IMR-90 (cell line): Measurements from ENCODE around the gene SGSM2. TPM values are rescaled to one million over a fixed set of nuclear protein-coding genes. Genes with fewer than 3 reads are reported as not detected.

ENCODE experiments used
- ATAC-seq: fragments of 200-7000 bp; cut with Tn5 transposase; 2 replicates; pipeline ENCODE4 v1.9.1; 2020; ENCODE audit warnings: low read depth, mild to moderate bottlenecking, moderate library complexity
- BruUV-seq: library from RNA; stranded (reverse); fragments of 400-500 nt; replicated peaks from 2 replicates; lab custom pipeline; 2021; lab: Mats Ljungman, UMichigan
- CTCF ChIA-PET: fragments of 300-600 bp; formaldehyde crosslinking; extraction: SDS; loops from one replicate; lab custom pipeline; 2021; ENCODE audit warnings: antibody characterized with exemption; lab: Yijun Ruan, JAX
- POLR2A ChIA-PET: fragments of 300-600 bp; sonication (Branson Sonifier 250); formaldehyde crosslinking; loops from one replicate; lab custom pipeline; 2022; ENCODE audit warnings: antibody characterized with exemption; ENCODE audit not compliant: unreplicated experiment; lab: Charles Lee
- DNase-seq: peaks from one replicate; pipeline ENCODE4 v3.0.0; 2013
- H2AFZ ChIP-seq: replicated peaks from 2 replicates; pipeline ENCODE3; 2013; ENCODE audit warnings: low read length, mild to moderate bottlenecking; ENCODE audit not compliant: poor library complexity
- H2AK5ac ChIP-seq: 2 replicates; pipeline ENCODE4 v1.6.1; 2013; ENCODE audit warnings: low read depth, low read length, inconsistent platforms
- H2AK9ac ChIP-seq: replicated peaks from 2 replicates; pipeline ENCODE3; 2013; ENCODE audit warnings: mild to moderate bottlenecking, low read depth, low read length, moderate library complexity; ENCODE audit not compliant: poor library complexity
- H2BK120ac ChIP-seq: 2 replicates; pipeline ENCODE4 v1.6.1; 2013; ENCODE audit warnings: low read depth, low read length, inconsistent platforms
- H2BK15ac ChIP-seq: 3 replicates; pipeline ENCODE4 v1.6.1; 2013; ENCODE audit warnings: low read depth, low read length, inconsistent platforms
- H2BK20ac ChIP-seq: 2 replicates; pipeline ENCODE4 v1.6.1; 2013; ENCODE audit warnings: low read depth, mild to moderate bottlenecking, inconsistent platforms, low read length, moderate library complexity
- H2BK5ac ChIP-seq: 2 replicates; pipeline ENCODE4 v1.6.1; 2013; ENCODE audit warnings: mild to moderate bottlenecking, low read depth, low read length, inconsistent platforms; ENCODE audit not compliant: poor library complexity, severe bottlenecking
- H3K14ac ChIP-seq: replicated peaks from 2 replicates; pipeline ENCODE4 v1.6.1; 2013; ENCODE audit warnings: low read depth, low read length, inconsistent platforms
- H3K18ac ChIP-seq: 2 replicates; pipeline ENCODE4 v1.6.1; 2013; ENCODE audit warnings: low read depth, low read length, control low read depth
- H3K23ac ChIP-seq: 2 replicates; pipeline ENCODE4 v1.6.1; 2013; ENCODE audit warnings: low read depth, low read length, inconsistent platforms
- H3K27ac ChIP-seq: 2 replicates; pipeline ENCODE4 v1.5.1; 2013; ENCODE audit warnings: mild to moderate bottlenecking, control low read depth, low read length; ENCODE audit not compliant: insufficient read depth
- H3K27me3 ChIP-seq: 2 replicates; pipeline ENCODE4 v1.6.1; 2013; ENCODE audit warnings: low read length; ENCODE audit not compliant: control insufficient read depth, insufficient read depth
- H3K36me3 ChIP-seq: 2 replicates; pipeline ENCODE4 v1.6.1; 2013; ENCODE audit warnings: low read length, mixed read lengths; ENCODE audit not compliant: control insufficient read depth, insufficient read depth
- H3K4ac ChIP-seq: 2 replicates; pipeline ENCODE4 v1.6.1; 2013; ENCODE audit warnings: low read depth, low read length, inconsistent platforms
- H3K4me1 ChIP-seq: 2 replicates; pipeline ENCODE4 v1.6.1; 2013; ENCODE audit warnings: low read length, mixed read lengths; ENCODE audit not compliant: control insufficient read depth, insufficient read depth
- H3K4me2 ChIP-seq: 2 replicates; pipeline ENCODE4 v1.6.1; 2013; ENCODE audit warnings: low read depth, mild to moderate bottlenecking, control low read depth, low read length, moderate library complexity
- H3K4me3 ChIP-seq: 2 replicates; pipeline ENCODE4 v1.5.1; 2013; ENCODE audit warnings: low read depth, mild to moderate bottlenecking, control low read depth, low read length, moderate library complexity; ENCODE audit not compliant: insufficient read depth
- H3K56ac ChIP-seq: 2 replicates; pipeline ENCODE4 v1.6.1; 2013; ENCODE audit warnings: low read length, inconsistent platforms; ENCODE audit not compliant: insufficient read depth; ENCODE audit errors: extremely low read depth
- H3K79me1 ChIP-seq, 2 experiments: 2 replicates each; pipeline ENCODE4 v1.6.1; 2013; ENCODE audit warnings: low read length in 2 of 2, inconsistent platforms in 1 of 2, low read depth in 1 of 2
- H3K9ac ChIP-seq: 2 replicates; pipeline ENCODE4 v1.6.1; 2013; ENCODE audit warnings: low read depth, low read length, control low read depth
- H3K9me1 ChIP-seq: 2 replicates; pipeline ENCODE4 v1.6.1; 2013; ENCODE audit warnings: low read length, inconsistent platforms; ENCODE audit not compliant: insufficient read depth
- H3K9me3 ChIP-seq: 2 replicates; pipeline ENCODE4 v1.6.1; 2013; ENCODE audit warnings: low read length; ENCODE audit not compliant: control insufficient read depth, insufficient read depth
- H4K20me1 ChIP-seq: 2 replicates; pipeline ENCODE4 v1.6.1; 2013; ENCODE audit warnings: low read length, inconsistent platforms; ENCODE audit not compliant: insufficient read depth
- H4K5ac ChIP-seq: 2 replicates; pipeline ENCODE4 v1.6.1; 2013; ENCODE audit warnings: mild to moderate bottlenecking, low read depth, low read length, control low read depth
- H4K8ac ChIP-seq, 2 experiments: 2 replicates each; pipeline ENCODE4 v1.6.1; 2013; ENCODE audit warnings: low read depth in 2 of 2, low read length in 2 of 2, control low read depth in 1 of 2, inconsistent platforms in 1 of 2
- H4K91ac ChIP-seq: 2 replicates; pipeline ENCODE4 v1.6.1; 2013; ENCODE audit warnings: low read depth, low read length, inconsistent platforms; ENCODE audit not compliant: insufficient read depth
- BHLHE40 ChIP-seq: fragments of 150-350 bp; IDR thresholded peaks from 2 replicates; pipeline ENCODE4 v1.6.1; 2016; ENCODE audit warnings: mild to moderate bottlenecking, low read depth, low read length
- CEBPB ChIP-seq: IDR thresholded peaks from 2 replicates; pipeline ENCODE4 v1.6.1; 2012; ENCODE audit warnings: low read depth, low read length, improper control_type of control experiment
- MAFK ChIP-seq: IDR thresholded peaks from 2 replicates; pipeline ENCODE4 v1.6.1; 2012; ENCODE audit warnings: low read depth, low read length, improper control_type of control experiment
- MXI1 ChIP-seq: IDR thresholded peaks from 2 replicates; pipeline ENCODE4 v1.6.1; 2012; ENCODE audit warnings: low read depth, mild to moderate bottlenecking, low read length, moderate library complexity, borderline replicate concordance
- POLR2A ChIP-seq: IDR thresholded peaks from 2 replicates; pipeline ENCODE4 v1.6.1; 2012; ENCODE audit warnings: mild to moderate bottlenecking, low read depth, low read length
- RAD21 ChIP-seq: IDR thresholded peaks from 2 replicates; pipeline ENCODE4 v1.6.1; 2012; ENCODE audit warnings: low read length, improper control_type of control experiment
- RCOR1 ChIP-seq: IDR thresholded peaks from 2 replicates; pipeline ENCODE4 v1.6.1; 2012; ENCODE audit warnings: mild to moderate bottlenecking, low read length, improper control_type of control experiment; ENCODE audit not compliant: insufficient replicate concordance
- RFX5 ChIP-seq: IDR thresholded peaks from 2 replicates; pipeline ENCODE4 v1.8.0; 2012; ENCODE audit warnings: low read depth, mild to moderate bottlenecking, low read length, moderate library complexity
- SMC3 ChIP-seq: fragments of 150-350 bp; IDR thresholded peaks from 2 replicates; pipeline ENCODE4 v1.6.1; 2016; ENCODE audit warnings: low read depth, mild to moderate bottlenecking, antibody characterized with exemption, low read length, moderate library complexity
- WGBS, 2 experiments: methylation state at CpG; one replicate each; pipeline versions ENCODE4 v1.1.5 to v1.1.7; 2013; ENCODE audit warnings: missing lambda C conversion rate in 2 of 2; ENCODE audit not compliant: insufficient read length in 1 of 2; ENCODE audit errors: extremely low coverage in 2 of 2; 5-methylcytosine and 5-hydroxymethylcytosine counted together
- dilution Hi-C: fragments of 300-500 bp; cut with HindIII; formaldehyde crosslinking; loops from one replicate; pipeline ENCODE4 v1.14.3; 2018; ENCODE audit warnings: low sequenced_read_pairs; ENCODE audit not compliant: unreplicated experiment
- in situ Hi-C: fragments of 300-500 bp; cut with MboI; formaldehyde crosslinking; loops from 3 replicates; pipeline ENCODE4 v1.14.3; 2019; ENCODE audit warnings: low sequenced_read_pairs, inconsistent platforms, mixed read lengths
- intact Hi-C: fragments of 100-400 bp; cut with micrococcal nuclease; formaldehyde crosslinking; loops from 2 replicates; pipeline ENCODE4 v1.10.0; 2022
- polyA plus RNA-seq, 3 experiments: library from polyadenylated mRNA; depleted of rRNA; stranded (reverse); fragments of >200 nt; gene quantifications; 2 replicates each; pipeline ENCODE4 v1.2.3, GENCODE V29; 2012; ENCODE audit warnings: low replicate concordance in 1 of 3
- total RNA-seq: library from RNA; depleted of rRNA; stranded (reverse); fragments of >200 nt; gene quantifications from 2 replicates; pipeline ENCODE4 v1.2.3, GENCODE V29; 2012
- TF ChIP-seq, protein P1 (sequence below): fragments of 150-350 bp; IDR thresholded peaks from 2 replicates; pipeline ENCODE4 v1.6.1; 2017; ENCODE audit warnings: mild to moderate bottlenecking, antibody characterized with exemption, low read length, low read depth
- TF ChIP-seq, protein P2 (sequence below): conservative IDR thresholded peaks from 2 replicates; pipeline ENCODE4 v1.5.1; 2012; ENCODE audit warnings: mild to moderate bottlenecking, low read depth, low read length, improper control_type of control experiment

SGSM2 gene
- total and polyA plus RNA-seq, 2 of the 4 experiments (the other 2 are of a cell fraction) = 13.6 to 81.2 TPM

DNA sequence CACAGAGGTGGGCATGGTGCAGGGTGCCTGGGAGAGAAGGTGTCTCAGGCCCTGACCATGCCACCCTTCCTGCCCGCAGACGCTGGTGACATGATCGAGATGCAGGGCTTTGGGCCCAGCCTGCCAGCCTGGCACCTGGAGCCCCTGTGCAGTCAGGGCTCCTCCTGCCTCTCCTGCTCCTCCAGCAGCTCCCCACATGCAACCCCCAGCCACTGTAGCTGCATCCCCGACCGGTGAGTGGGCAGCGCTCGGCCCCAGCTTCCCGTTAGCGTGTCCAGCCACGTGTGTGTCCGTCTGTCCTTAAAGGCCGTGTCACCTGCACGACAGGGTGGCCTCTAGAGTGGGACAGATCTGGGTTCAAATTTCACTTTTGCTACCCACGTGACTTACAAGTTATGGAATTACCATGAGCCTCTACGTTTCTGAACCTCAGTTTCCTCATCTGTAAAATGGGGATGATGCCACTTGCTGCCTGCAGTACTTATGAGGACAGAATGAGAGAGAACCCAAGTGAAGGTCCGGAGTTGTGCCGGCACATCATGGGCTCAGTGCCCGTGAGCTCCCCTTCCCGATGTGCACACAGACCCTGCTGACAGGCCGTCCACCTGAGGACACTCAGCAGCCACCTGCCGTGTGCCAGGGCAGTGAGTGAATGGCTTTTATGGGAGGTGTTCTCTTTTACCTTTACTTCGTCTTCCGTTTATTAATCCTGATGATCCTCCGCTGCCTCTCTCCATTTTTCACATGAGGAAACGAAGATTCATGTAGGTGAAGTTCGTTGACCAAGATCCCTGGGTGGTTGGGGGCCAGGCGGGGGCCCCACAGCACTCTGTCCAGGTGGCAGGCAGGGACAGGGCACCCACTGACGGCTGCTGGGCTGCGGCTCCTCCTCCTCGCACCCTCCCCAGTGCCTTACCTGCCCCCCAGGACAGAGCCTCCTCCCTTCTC, 34.2 kb downstream of the SGSM2 start:
- CTCF ChIA-PET = interaction anchor here (0.5 kb wide), 1 partner anchor 139 kb away, joined by 4 read pairs; no protein-coding TSS in a partner anchor

More for the DNA sequence above, 34.2 kb downstream of the SGSM2 start:
- Histone ChIP-seq H4K20me1 (no peaks in the 10 kb centered on the region; the same call in 1 of the 2 replicates), H4K8ac (no peak overlapping the region), H3K4ac (no peak overlapping the region), H2AFZ (no peak overlapping the region), H3K9me3 (no peaks in the 10 kb centered on the region), H3K4me3 (no peak overlapping the region), H3K36me3 (peaks cover 37% of the 10 kb centered on the region), H4K91ac (no peak overlapping the region), H3K23ac (no peak overlapping the region), H2BK120ac (no peak overlapping the region), H3K56ac (no peak overlapping the region), H3K14ac (no peak overlapping the region), H3K4me1 (no peaks in the 10 kb centered on the region), H3K4me2 (no peak overlapping the region), H3K27me3 (no peaks in the 10 kb centered on the region), H3K9ac (no peak overlapping the region), H4K5ac (no peak overlapping the region), H3K18ac (no peak overlapping the region), H3K9me1 (no peaks in the 10 kb centered on the region), H2BK20ac (no peak overlapping the region), H2BK5ac (no peak overlapping the region), H3K79me1 (no peaks in the 10 kb centered on the region), H3K27ac (no peak overlapping the region), H2AK5ac (no peak overlapping the region), H2AK9ac (no peak overlapping the region), H2BK15ac (no peak overlapping the region)
- no TSS peak for BruUV-seq
- DNase-seq = no peak
- TF ChIP-seq BHLHE40 = no peak
- TF ChIP-seq SMC3 = no peak
- TF ChIP-seq RFX5 = no peak
- TF ChIP-seq POLR2A = no peak
- no peak for TF ChIP-seq MXI1
- no peak for TF ChIP-seq MAFK
- TF ChIP-seq, protein P1, sequence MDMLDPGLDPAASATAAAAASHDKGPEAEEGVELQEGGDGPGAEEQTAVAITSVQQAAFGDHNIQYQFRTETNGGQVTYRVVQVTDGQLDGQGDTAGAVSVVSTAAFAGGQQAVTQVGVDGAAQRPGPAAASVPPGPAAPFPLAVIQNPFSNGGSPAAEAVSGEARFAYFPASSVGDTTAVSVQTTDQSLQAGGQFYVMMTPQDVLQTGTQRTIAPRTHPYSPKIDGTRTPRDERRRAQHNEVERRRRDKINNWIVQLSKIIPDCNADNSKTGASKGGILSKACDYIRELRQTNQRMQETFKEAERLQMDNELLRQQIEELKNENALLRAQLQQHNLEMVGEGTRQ = no peak
- no peak for TF ChIP-seq RCOR1
- TF ChIP-seq RAD21 = no peak
- TF ChIP-seq, protein P2, sequence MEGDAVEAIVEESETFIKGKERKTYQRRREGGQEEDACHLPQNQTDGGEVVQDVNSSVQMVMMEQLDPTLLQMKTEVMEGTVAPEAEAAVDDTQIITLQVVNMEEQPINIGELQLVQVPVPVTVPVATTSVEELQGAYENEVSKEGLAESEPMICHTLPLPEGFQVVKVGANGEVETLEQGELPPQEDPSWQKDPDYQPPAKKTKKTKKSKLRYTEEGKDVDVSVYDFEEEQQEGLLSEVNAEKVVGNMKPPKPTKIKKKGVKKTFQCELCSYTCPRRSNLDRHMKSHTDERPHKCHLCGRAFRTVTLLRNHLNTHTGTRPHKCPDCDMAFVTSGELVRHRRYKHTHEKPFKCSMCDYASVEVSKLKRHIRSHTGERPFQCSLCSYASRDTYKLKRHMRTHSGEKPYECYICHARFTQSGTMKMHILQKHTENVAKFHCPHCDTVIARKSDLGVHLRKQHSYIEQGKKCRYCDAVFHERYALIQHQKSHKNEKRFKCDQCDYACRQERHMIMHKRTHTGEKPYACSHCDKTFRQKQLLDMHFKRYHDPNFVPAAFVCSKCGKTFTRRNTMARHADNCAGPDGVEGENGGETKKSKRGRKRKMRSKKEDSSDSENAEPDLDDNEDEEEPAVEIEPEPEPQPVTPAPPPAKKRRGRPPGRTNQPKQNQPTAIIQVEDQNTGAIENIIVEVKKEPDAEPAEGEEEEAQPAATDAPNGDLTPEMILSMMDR = no peak
- TF ChIP-seq CEBPB = no peak
- 94% methylated on average over 17 of the region's 30 CpGs; no CpG with 5 or more reads in 1 of the 2 experiments for WGBS, 2 experiments
- in situ Hi-C loops (no loop called here), intact Hi-C loops (no loop called here), dilution Hi-C loops (no loop called here)
- POLR2A ChIA-PET = no interaction called here
- ATAC-seq = no peak
